ENCODE measurements around the gene ANKRD13D.

Gene ANKRD13D

DNA sequence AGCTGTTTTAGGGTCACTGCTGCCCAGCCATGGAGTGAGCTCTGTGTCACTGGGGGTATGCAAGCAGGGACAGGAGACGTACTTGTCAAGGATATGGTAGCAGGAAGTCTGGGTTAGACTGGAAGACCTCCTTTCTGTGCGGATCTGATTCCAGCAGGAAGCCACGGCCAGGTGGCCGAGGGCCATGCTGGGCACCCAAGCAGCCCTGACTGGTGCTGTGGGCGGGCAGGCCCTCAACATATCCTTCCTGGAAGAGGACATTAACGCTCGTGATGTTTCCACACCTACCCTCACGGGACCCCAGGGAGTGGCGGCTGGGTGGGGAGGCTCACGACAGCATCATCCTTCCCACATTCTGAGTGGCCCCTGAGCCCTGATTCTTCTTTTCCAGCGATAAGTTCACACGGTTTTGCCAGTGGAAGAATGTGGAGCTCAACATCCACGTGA is 8.7 kb upstream of the ANKRD13D start:
- no peaks in the 10 kb centered on the region for H3K27me3 ChIP-seq
- intact Hi-C loops (cut with DNase I; ENCODE audit: low total_unique reads): no loop called here
- peaks cover 63 to 72% (median 67%) of the 10 kb centered on the region in 3 donors for H3K36me3 ChIP-seq
- peaks cover 5 to 40% (median 34%) of the 10 kb centered on the region in 4 donors for H3K4me1 ChIP-seq
- peak; percentile 13 to 46 for DNase-seq
- TF ChIP-seq, protein P1, sequence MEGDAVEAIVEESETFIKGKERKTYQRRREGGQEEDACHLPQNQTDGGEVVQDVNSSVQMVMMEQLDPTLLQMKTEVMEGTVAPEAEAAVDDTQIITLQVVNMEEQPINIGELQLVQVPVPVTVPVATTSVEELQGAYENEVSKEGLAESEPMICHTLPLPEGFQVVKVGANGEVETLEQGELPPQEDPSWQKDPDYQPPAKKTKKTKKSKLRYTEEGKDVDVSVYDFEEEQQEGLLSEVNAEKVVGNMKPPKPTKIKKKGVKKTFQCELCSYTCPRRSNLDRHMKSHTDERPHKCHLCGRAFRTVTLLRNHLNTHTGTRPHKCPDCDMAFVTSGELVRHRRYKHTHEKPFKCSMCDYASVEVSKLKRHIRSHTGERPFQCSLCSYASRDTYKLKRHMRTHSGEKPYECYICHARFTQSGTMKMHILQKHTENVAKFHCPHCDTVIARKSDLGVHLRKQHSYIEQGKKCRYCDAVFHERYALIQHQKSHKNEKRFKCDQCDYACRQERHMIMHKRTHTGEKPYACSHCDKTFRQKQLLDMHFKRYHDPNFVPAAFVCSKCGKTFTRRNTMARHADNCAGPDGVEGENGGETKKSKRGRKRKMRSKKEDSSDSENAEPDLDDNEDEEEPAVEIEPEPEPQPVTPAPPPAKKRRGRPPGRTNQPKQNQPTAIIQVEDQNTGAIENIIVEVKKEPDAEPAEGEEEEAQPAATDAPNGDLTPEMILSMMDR (IDR thresholded peaks at IDR 0.05): no peak
- H3K27ac ChIP-seq: peak overlapping the region; percentile 18 to 29
- no peak overlapping the region for H3K4me3 ChIP-seq
- H3K9me3 ChIP-seq: no peaks in the 10 kb centered on the region

DNA sequence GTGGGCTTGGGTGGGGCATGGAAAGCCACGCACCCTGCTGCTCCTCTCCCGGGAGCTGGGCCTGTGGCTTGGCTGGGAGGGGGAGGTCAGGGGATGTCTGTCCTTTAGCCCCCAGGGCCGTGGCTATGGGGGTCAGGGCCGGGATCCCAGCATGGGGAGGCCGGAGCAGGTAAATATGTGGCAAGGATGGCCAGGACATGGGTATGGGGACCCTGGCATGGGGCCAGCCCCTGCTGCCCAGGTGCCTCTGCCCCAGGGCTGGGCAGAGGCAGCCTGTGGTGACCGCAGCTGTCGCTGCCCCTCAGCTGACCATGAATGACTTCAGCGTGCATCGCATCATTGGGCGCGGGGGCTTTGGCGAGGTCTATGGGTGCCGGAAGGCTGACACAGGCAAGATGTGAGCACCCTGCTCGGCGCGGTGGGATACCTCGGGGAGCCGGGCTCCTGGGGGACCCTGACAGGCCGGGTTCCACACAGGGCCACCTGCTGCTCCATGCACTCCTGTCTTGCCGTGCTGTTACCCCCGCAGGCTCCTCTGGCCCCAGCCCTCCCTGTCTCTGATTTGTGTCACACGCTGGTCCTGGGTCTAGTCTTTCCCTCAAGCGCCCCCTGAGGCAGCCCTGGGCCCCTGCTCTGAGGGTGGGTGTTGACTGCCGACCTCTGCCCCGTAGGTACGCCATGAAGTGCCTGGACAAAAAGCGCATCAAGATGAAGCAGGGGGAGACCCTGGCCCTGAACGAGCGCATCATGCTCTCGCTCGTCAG is 8.1 kb upstream of the ANKRD13D start:
- TF ChIP-seq, protein P1 (IDR thresholded peaks at IDR 0.05): no peak
- Histone ChIP-seq H3K9me3 (no peaks in the 10 kb centered on the region), H3K4me1 (peaks cover 0 to 34% (median 27%) of the 10 kb centered on the region in 4 donors), H3K36me3 (peaks cover 69 to 78% (median 73%) of the 10 kb centered on the region in 3 donors), H3K27me3 (no peaks in the 10 kb centered on the region), H3K4me3 (no peak overlapping the region), H3K27ac (peak overlapping the region; percentile 18 to 29)
- peak; percentile 17 to 62 for DNase-seq
- intact Hi-C loops (cut with DNase I; ENCODE audit: low total_unique reads): no loop called here

DNA sequence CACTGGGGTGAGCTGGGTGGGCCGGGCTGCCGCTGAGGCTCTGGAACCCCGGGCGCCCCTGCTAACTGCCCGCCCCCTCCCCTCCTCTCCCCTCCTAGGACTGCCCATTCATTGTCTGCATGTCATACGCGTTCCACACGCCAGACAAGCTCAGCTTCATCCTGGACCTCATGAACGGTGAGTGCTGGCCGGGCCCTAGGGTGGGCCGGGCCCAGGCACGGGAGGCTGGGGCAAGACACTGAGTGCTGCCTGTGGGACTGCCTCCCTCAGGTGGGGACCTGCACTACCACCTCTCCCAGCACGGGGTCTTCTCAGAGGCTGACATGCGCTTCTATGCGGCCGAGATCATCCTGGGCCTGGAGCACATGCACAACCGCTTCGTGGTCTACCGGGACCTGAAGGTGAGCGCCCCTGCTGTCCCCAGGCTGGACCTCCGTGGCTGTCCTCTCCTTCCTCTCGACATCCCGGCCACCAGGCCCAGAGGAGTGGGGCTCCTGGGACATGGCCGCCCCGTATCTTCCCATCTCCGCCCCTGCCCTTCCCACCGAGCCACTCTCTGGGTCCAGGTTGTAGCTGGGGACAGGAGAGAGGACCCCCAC is 7.5 kb upstream of the ANKRD13D start:
- DNase-seq: peak; percentile 18 to 58
- peaks cover 0 to 30% (median 22%) of the 10 kb centered on the region in 4 donors for H3K4me1 ChIP-seq
- intact Hi-C loops (cut with DNase I; ENCODE audit: low total_unique reads): no loop called here
- H3K36me3 ChIP-seq: peaks cover 71 to 84% (median 80%) of the 10 kb centered on the region in 3 donors
- no peak overlapping the region for H3K27ac ChIP-seq
- TF ChIP-seq, protein P1 (IDR thresholded peaks at IDR 0.05): no peak
- no peaks in the 10 kb centered on the region for H3K9me3 ChIP-seq
- no peak overlapping the region for H3K4me3 ChIP-seq
- no peaks in the 10 kb centered on the region for H3K27me3 ChIP-seq

DNA sequence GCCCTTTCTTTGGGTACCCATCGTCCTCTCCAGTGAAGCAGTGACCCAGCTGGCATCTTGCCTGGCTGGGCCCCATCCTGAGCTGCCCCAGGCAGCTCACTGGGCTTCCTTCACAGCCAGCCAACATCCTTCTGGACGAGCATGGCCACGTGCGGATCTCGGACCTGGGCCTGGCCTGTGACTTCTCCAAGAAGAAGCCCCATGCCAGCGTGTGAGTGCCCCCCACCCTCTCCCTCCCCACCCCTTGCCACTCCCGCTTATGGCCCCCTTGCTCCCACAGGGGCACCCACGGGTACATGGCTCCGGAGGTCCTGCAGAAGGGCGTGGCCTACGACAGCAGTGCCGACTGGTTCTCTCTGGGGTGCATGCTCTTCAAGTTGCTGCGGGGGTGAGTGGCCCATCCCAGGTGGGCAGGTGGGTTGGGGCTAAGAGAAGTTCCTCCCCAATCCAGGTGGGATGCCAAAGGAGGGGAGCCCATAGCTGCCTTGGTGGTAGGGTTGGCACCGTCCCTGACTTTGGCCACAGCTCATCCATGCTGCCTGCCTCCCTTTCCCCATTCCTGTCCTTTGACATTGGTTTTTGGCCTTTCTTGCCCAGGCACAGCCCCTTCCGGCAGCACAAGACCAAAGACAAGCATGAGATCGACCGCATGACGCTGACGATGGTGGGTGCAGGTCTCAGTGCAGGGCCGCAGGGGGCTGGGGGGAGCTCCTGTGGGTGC is 6.8 kb upstream of the ANKRD13D start:
- intact Hi-C loops (cut with DNase I; ENCODE audit: low total_unique reads): no loop called here
- Histone ChIP-seq H3K4me1 (peaks cover 0 to 27% (median 19%) of the 10 kb centered on the region in 4 donors), H3K27me3 (no peaks in the 10 kb centered on the region), H3K27ac (peak overlapping the region in 1 of 2 donors; percentile 22), H3K9me3 (no peaks in the 10 kb centered on the region), H3K4me3 (no peak overlapping the region), H3K36me3 (peaks cover 71 to 88% (median 83%) of the 10 kb centered on the region in 3 donors)
- DNase-seq: peak in 1 of 2 donors; percentile 64
- TF ChIP-seq, protein P1 (IDR thresholded peaks at IDR 0.05): no peak

DNA sequence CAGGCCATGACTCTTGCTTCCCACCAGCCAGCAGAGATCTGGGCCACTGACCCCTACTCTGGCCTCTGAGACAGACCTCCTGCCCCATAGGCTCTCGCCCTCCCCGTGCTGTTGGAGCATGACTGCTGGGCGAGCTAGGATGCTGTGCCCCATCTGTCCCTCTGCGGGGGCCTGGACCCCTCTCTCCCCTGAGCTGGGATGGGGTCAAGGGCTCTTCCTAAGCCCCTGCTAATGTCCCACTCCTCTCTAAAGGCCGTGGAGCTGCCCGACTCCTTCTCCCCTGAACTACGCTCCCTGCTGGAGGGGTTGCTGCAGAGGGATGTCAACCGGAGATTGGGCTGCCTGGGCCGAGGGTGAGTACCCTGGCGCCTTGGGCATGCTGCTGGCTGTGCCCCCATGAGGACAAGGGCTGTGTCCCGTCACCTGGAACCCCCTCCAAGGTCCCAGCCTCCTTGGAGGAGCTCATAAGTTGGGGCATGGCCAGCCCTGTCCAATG is 6.2 kb upstream of the ANKRD13D start:
- Histone ChIP-seq H3K36me3 (peaks cover 71 to 88% (median 83%) of the 10 kb centered on the region in 3 donors), H3K4me3 (no peak overlapping the region), H3K4me1 (peaks cover 4 to 27% (median 19%) of the 10 kb centered on the region in 4 donors), H3K27me3 (no peaks in the 10 kb centered on the region), H3K9me3 (no peaks in the 10 kb centered on the region), H3K27ac (peak overlapping the region in 1 of 2 donors; percentile 26)
- TF ChIP-seq, protein P1 (IDR thresholded peaks at IDR 0.05): no peak
- no peak for DNase-seq
- intact Hi-C loops (cut with DNase I; ENCODE audit: low total_unique reads): no loop called here
